GM12864 (cell line): ENCODE data around the gene PAF1.

Experiments
- DNase-seq: peaks from one replicate; pipeline ENCODE4 v3.0.0-alpha.2; 2011; ENCODE audit warnings: low read depth
- H3K4me3 ChIP-seq: 2 replicates; pipeline ENCODE4 v1.5.1; 2011; ENCODE audit warnings: mild to moderate bottlenecking, low read depth, low read length, control low read depth
- CTCF ChIP-seq: IDR thresholded peaks from 2 replicates; pipeline ENCODE4 v1.5.1; 2011; ENCODE audit warnings: low read depth, mild to moderate bottlenecking, moderate library complexity, low read length, control low read depth, inconsistent platforms; ENCODE audit errors: missing control alignments

PAF1 gene

GRCh38 chr19:39424934-39425333 lies 34.0 kb upstream of the PAF1 start:
- H3K4me3 ChIP-seq: no peak overlapping the region
- DNase-seq: no peak
- no peak for TF ChIP-seq CTCF

GRCh38 chr19:39423258-39424086 lies 32.6 kb upstream of the PAF1 start:
- no peak for TF ChIP-seq CTCF
- H3K4me3 ChIP-seq: no peak overlapping the region
- no peak for DNase-seq

GRCh38 chr19:39422020-39422419 lies 31.1 kb upstream of the PAF1 start:
- DNase-seq: no peak
- no peak overlapping the region for H3K4me3 ChIP-seq
- TF ChIP-seq CTCF: no peak

DNA sequence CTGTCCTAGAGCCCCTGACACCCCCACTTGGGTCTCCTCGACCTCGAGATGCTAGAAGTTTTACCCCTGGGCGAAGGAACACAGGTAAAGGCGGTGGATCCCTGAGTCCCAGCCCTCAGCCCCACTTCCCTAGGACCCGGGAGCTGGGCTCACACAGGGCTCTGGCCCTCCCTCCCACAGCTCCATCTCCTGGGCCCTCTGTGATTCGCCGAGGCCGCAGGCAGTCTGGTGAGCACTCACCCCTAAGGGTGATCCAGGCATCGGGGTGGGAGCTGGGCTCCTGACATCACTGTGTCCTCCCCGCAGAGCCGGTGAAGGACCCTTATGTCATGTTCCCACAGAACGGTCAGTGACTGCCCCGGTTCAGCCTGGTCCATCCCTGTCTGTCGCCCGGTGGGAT lies 29.9 kb upstream of the PAF1 start:
- no peak for TF ChIP-seq CTCF
- no peak for DNase-seq
- H3K4me3 ChIP-seq: no peak overlapping the region

DNA sequence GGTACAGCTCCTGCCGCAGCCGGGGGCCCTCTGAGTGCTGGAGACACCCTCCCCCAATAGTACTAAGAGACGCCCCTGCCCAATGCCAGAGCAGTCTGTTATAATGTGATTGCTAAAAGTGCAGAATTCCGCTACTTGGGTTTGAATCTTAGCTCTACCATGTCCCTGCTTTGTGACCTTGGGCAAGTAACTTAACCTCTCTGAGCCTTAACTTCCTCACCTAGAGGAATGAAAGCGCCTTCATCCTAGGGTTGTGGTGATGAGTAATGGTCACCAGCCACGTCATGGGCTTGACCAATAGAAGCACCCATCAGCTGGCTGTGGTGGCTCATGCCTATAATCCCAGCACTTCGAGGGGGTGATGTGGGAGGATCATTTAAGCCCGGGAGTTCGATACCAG lies 28.1 kb upstream of the PAF1 start:
- no peak for TF ChIP-seq CTCF
- H3K4me3 ChIP-seq: no peak overlapping the region
- DNase-seq: no peak

DNA sequence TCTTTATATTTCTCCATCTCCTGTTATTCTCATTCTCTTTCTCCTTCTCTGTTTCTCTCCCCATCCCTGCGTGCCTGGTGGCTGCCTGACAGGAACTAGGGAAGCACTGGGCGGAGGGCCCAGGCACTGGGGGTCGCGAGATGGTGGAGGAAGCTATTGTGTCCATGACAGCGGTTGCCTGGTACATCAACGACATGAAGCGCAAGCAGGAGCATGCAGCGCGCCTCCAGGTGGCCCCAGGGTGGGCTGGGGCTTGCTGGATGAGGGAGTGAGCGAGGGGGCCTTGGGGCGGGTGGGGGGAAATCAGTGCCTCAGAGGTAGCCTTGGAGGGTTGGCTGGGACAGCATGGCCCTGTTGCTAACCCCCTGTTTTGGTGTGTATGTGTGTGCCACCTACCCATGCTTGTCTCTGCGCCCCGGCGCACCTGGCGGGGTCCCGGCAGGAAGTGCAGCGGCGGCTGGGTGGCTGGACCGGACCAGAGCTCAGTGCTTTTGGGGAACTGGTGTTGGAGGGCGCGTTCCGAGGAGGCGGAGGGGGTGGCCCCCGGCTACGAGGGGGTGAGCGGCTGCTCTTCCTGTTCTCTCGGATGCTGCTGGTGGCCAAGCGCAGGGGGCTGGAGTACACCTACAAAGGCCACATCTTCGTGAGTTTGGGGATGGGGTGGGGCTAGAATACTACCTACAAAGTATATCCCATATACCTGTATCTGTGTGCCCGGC lies 26.7 kb upstream of the PAF1 start:
- no peak for DNase-seq
- no peak overlapping the region for H3K4me3 ChIP-seq
- TF ChIP-seq CTCF: no peak
